ENCODE measurements around the gene PRKAR1B.

- TF ChIP-seq GATA2 (IDR thresholded peaks at IDR 0.05; ENCODE audit: low read depth, low read length) (no peak), GATA3 (IDR thresholded peaks at IDR 0.05; ENCODE audit: low read depth, low read length) (no peak)
These were observed 144.2 kb downstream of the PRKAR1B start for GRCh38 chr7:582931-583330.

Data from SH-SY5Y (cell line).